Measurements from ENCODE around the gene DIRAS1. TPM values are rescaled to one million over a fixed set of nuclear protein-coding genes. Genes with fewer than 3 reads are reported as not detected.

Gene DIRAS1
- total and polyA plus RNA-seq, 2 experiments from 2014 or later = 3.0 to 3.3 TPM

- no peak for DNase-seq (ENCODE audit: low read depth in 1 of 2, low spot score in 1 of 2)
- no peak for TF ChIP-seq CTCF (IDR thresholded peaks at IDR 0.05; ENCODE audit: low read depth, low read length)
- Histone ChIP-seq H3K27me3 (peaks cover 5% of the 10 kb centered on the region), H3K9me3 (ENCODE audit: low read depth) (no peaks in the 10 kb centered on the region), H3K27ac (no peak overlapping the region), H3K36me3 (no peaks in the 10 kb centered on the region), H3K4me1 (ENCODE audit: low read depth) (peaks cover 16% of the 10 kb centered on the region), H3K4me3 (no peak overlapping the region)
Measured at GRCh38 chr19:2719232-2719735, 1.9 kb downstream of the DIRAS1 start.

GRCh38 chr19:2717638-2718541 is 3.3 kb downstream of the DIRAS1 start:
- no peak for TF ChIP-seq CTCF (IDR thresholded peaks at IDR 0.05; ENCODE audit: low read depth, low read length)
- H3K4me3 ChIP-seq = no peak overlapping the region

GRCh38 chr19:2716722-2717637 is 4.2 kb downstream of the DIRAS1 start:
- no peaks in the 10 kb centered on the region for H3K36me3 ChIP-seq
- no peaks in the 10 kb centered on the region for H3K9me3 ChIP-seq (ENCODE audit: low read depth)
- H3K27ac ChIP-seq = no peak overlapping the region
- peaks cover 13% of the 10 kb centered on the region for H3K4me1 ChIP-seq (ENCODE audit: low read depth)
- H3K4me3 ChIP-seq = no peak overlapping the region
- DNase-seq (ENCODE audit: low read depth in 1 of 2, low spot score in 1 of 2) = no peak
- H3K27me3 ChIP-seq = no peaks in the 10 kb centered on the region
- TF ChIP-seq CTCF (IDR thresholded peaks at IDR 0.05; ENCODE audit: low read depth, low read length) = no peak

More at GRCh38 chr19:2717638-2718541, 3.3 kb downstream of the DIRAS1 start:
- Histone ChIP-seq H3K9me3 (ENCODE audit: low read depth) (no peaks in the 10 kb centered on the region), H3K4me1 (ENCODE audit: low read depth) (peaks cover 14% of the 10 kb centered on the region), H3K27me3 (peaks cover 5% of the 10 kb centered on the region), H3K36me3 (no peaks in the 10 kb centered on the region), H3K27ac (no peak overlapping the region)
- no peak for DNase-seq (ENCODE audit: low read depth in 1 of 2, low spot score in 1 of 2)

GRCh38 chr19:2716275-2716650 is 4.9 kb downstream of the DIRAS1 start:
- Histone ChIP-seq H3K9me3 (ENCODE audit: low read depth) (no peaks in the 10 kb centered on the region), H3K36me3 (no peaks in the 10 kb centered on the region), H3K4me1 (ENCODE audit: low read depth) (peaks cover 10% of the 10 kb centered on the region), H3K27me3 (no peaks in the 10 kb centered on the region), H3K27ac (no peak overlapping the region), H3K4me3 (no peak overlapping the region)
- TF ChIP-seq CTCF (IDR thresholded peaks at IDR 0.05; ENCODE audit: low read depth, low read length) = no peak
- DNase-seq (ENCODE audit: low read depth in 1 of 2, low spot score in 1 of 2) = no peak

- Histone ChIP-seq H3K4me3 (no peak overlapping the region), H3K27me3 (no peaks in the 10 kb centered on the region), H3K9me3 (ENCODE audit: low read depth) (no peaks in the 10 kb centered on the region), H3K4me1 (ENCODE audit: low read depth) (peaks cover 9% of the 10 kb centered on the region), H3K36me3 (no peaks in the 10 kb centered on the region), H3K27ac (no peak overlapping the region)
- no peak for TF ChIP-seq CTCF (IDR thresholded peaks at IDR 0.05; ENCODE audit: low read depth, low read length)
- no peak for DNase-seq (ENCODE audit: low read depth in 1 of 2, low spot score in 1 of 2)
Measured at GRCh38 chr19:2715470-2716274, 5.5 kb downstream of the DIRAS1 start.

Measured in cardiac muscle cell (in vitro differentiated cells and primary cell).